Urothelium cell line (cell line): ENCODE data around the gene DSTYK.
A peak's percentile ranks its signal among the peaks of the same experiment; 100 is the strongest.
"Not testable (repeated sequence)": the region's sequence is repeated elsewhere in the genome, so short reads cannot be mapped to it uniquely, and the experiment has no call there.

Source experiments
- DNase-seq: peaks from one replicate; pipeline ENCODE4 v3.0.0; 2011; ENCODE audit warnings: low spot score, mixed read lengths
- FAIRE-seq: peaks from 2 replicates; lab custom pipeline; 2011; peaks lifted over from hg19 to GRCh38; lab: Jason Lieb, UNC

The DSTYK gene

GRCh38 chr1:205240569-205240968 is 29.1 kb upstream of the DSTYK start:
- DNase-seq (no peak), FAIRE-seq (no peak)

GRCh38 chr1:205240118-205240517 is 28.6 kb upstream of the DSTYK start:
- FAIRE-seq, result no peak

DNA sequence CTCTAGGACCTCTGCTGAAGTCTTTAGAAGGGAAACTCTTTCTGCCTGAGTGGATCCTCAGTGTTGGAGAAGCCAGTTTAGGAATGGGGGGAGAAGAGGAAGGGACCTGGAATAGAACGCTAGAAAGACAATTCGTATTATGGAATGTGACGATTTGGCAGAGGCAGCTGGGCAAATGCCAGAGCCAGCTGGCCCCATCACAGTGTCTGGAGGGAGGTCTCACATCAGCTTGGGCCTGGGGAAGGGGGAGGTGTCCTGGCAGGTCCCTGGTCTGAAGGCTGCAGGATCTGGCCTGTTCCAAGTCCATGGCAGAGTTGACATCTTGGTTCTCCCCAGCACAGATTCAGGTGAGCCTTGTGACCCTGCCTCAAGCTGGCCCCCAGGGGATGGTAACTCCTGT is 27.6 kb upstream of the DSTYK start:
- no peak for FAIRE-seq
- DNase-seq, result no peak

More at GRCh38 chr1:205240118-205240517, 28.6 kb upstream of the DSTYK start:
- no peak for DNase-seq

- no peak for FAIRE-seq
- no peak for DNase-seq
These were observed 26.3 kb upstream of the DSTYK start for GRCh38 chr1:205237526-205238484.

- DNase-seq, result no peak
- no peak for FAIRE-seq
These were observed 25.5 kb upstream of the DSTYK start for GRCh38 chr1:205236951-205237475.

- DNase-seq (no peak), FAIRE-seq (no peak)
These were observed 25.0 kb upstream of the DSTYK start for GRCh38 chr1:205236526-205236925.

DNA sequence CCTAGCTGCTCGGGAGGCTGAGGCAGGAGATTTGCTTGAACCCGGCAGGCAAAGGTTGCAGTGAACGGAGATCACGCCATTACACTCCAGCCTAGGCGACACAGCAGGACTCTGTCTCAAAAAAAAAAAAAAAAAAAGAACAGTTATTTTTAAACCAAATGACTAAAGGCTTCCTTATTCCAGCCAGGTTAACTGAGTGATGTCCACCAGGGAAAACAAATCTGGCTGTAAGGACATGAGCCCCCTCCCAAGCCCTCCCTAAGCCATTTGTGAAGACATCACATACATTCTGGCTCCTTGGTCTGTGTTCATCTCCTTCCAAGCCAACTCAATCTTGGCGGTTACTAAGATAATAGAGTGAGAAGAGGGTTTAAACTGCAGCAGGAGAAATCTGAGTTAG is 24.4 kb upstream of the DSTYK start:
- DNase-seq, result no peak
- FAIRE-seq, result no peak

GRCh38 chr1:205233986-205234385 is 22.5 kb upstream of the DSTYK start:
- not testable (repeated sequence) for DNase-seq, FAIRE-seq

GRCh38 chr1:205232945-205233397 is 21.5 kb upstream of the DSTYK start:
- DNase-seq, result no peak
- no peak for FAIRE-seq

DNA sequence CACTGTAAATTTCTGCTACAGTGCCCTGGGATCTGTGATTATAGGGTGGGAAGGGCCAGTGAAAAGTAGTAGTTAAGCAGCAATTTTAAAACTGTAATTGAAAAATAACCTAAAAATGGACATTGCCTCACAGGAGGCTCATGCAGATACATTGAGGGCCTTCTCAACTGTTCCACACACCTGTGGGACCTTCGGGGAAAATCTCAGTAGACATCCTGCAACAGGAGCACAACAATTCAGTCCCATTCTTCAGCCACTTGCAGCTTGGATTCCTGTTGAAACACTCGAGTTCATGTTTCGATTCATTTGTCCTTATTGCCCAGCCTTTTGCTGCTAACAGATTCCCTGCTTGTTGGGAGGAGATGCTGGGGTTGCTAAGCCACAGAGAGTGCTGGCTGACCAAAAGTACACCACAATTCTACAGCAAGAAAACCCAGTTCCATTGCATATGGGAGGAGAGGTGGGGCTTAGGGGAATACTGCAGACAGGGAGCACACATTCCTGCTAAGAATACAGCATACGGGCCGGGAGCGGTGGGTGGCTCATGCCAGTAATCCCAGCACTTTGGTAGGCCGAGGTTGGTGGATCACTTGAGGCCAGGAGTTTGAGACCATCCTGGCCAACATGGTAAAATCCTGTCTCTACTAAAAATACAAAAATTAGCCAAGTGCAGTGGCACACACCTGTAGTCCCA is 20.8 kb upstream of the DSTYK start:
- DNase-seq (no peak), FAIRE-seq (no peak)

- no peak for FAIRE-seq
- DNase-seq, result no peak
These were observed 19.5 kb upstream of the DSTYK start for GRCh38 chr1:205230982-205231381.

- no peak for FAIRE-seq
- no peak for DNase-seq
These were observed 18.6 kb upstream of the DSTYK start for GRCh38 chr1:205229916-205230700.

DNA sequence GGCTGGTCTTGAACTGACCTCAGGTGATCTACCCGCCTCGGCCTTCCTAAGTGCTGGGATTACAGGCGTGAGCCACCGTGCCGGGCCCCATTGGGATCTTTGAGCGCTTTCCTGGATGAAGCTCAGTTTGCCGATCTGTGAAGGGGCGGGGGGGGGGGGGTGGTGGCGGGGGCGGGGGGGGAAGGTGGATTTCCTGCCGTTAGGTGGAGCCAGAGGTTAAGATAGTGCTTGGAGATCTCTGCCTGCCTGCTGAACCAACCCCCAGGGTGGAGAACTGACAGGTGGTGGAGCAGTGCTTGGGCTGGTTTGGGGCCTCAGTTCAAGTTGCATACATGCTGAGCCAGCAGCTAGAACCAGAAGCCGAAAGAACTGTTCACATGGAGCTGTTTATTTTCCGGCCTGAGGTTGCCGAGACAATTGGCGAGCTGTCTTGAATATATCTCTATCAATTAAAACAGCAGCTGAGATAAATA is 17.9 kb upstream of the DSTYK start:
- DNase-seq, result peak; percentile 93
- no peak for FAIRE-seq

DNA sequence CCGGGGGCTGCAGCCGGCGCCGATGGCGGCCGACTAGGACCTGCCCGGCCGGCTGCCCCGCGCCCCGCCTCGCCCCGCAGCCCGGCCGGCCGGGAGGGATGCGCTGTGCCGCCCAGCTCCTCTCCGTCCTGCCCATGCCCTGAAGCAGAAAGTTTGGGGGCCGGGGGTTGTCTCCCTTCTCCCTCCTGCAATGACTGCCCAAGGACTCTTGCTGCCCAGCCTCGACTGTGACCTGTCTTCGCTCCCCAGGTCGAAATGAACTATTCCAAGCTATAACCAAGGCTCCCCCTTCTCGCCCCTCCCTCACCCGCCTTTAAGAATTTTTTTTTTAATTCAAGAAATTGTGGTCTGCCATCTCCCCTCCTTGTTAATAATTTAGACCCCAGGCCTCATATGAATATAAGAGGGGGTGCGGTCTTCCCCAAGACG is 16.6 kb upstream of the DSTYK start:
- no peak for FAIRE-seq

DNA sequence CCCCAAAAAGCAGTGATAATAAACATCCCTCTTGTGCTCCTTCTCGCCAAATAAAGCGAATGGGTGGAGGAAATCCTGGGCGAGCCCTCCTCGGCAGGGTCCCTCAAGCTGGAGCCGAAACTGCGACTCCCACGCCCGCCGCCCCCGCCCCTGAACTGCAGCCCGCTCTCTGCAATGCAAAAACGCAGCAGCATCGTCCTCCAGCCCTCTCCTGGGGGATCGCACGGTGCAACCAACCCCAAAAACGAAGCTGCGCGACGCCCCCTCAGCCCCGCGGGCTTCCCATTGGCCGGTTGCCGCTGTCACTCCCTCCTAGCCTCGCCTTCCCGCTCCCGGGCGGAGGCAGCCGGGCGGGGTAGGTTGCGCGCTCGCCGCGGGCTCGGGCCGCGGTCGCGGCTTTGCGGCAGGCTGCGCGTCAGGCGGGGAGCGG is 16.1 kb upstream of the DSTYK start, which contains the start of gene TMCC2:
Gene TMCC2 (plus strand): TSS at position 363 of the 430 bp plus-strand sequence. CDS start 619 bp downstream, outside the sequence.
- DNase-seq, result peak; percentile 96
- peak; percentile 46 for FAIRE-seq

More for the DNA sequence above, 16.6 kb upstream of the DSTYK start:
- no peak for DNase-seq

DNA sequence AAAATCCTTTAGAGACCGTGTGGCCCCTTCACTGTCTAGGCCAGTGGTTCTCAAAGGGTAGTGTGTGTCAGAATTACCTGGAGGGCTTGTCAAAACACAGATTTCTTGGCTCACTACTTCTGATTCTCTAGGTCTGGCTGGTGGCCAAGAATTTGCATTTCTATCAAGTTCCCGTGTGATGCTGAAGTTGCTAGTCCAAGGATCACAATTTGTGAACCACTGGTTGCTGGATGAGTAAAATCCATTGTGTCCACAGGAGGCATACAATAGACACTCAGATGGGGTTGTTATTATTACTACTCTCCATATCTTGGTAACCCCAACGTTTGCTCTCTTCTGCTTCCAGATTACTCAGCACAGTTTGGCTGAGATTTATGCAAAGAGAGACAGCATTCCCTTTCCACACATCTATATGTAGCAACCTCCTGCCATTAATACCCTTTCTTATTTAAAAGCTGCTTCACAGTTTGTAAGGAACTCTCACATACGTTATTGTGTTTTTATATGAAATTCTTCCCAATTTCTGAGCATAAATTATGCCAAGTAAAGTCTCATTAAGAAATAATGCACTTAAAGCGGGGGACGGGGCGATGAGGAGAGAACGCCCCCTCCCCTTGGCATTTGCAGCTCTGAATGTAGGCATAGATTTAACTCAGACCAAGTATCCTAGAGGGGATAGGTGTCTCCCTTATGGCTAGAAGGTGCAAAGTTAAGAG is 15.5 kb upstream of the DSTYK start:
- FAIRE-seq, result no peak
- peak; percentile 45 for DNase-seq

DNA sequence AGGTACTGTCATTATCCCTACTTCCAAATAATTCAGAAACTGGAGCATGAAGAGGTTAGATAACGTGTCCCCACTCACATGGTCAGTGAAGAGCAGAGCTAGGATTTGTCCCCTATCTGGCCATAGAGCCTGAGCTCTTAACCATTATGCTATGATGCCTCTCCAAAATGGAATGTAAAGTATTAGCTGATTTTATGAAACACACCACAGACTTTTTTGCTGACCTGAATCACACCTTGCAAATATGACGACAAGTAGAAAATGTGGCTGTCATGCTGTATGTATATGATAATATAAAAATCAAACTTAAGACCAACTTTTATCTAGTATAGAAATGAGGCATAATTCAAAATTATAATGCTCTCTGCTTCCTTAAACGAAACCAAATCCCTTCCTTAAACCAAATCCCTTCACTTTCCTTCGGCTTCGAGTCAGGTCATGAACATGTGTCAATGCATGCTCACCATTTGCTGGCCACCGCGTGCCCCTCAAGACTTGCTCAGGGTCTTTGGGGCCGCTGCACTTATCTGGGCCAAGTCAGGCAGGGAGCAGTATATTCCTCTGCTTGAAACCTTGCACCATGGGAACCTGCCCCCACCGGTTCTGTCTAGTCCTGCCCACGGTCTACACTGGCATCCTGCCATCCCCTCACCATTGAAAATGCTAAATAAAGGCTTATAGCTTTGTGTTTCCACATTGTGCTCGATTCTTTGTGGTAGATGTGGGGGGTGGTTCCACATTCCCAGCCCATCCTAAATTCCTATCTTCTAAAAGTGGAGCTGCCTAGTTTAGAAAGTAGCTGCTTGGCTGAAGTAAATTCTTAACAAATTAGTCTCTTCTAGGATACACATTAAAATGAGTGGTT is 14.6 kb upstream of the DSTYK start:
- FAIRE-seq, result no peak
- DNase-seq, result no peak

GRCh38 chr1:205224736-205225135 is 13.2 kb upstream of the DSTYK start:
- DNase-seq (no peak), FAIRE-seq (no peak)

DNA sequence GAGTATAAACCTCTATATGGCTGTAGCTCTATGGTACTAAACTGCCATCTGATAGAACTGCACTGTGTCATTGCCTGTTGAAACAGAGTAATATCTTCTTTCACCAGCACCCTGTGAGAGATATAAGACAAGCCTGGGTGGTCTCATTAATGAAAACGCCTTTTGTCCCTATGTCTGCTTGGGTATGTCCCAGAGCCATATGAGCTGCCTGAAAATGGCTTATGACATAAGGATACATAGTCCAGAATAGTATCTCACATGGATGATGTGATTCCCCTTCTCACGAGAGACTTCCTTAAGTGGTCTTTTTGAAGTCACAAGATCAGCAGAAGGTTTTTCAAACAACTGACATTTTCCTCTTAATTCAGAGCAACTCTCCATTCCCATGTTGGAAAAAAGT is 8.9 kb upstream of the DSTYK start:
- no peak for DNase-seq
- no peak for FAIRE-seq
